Measurements from ENCODE around the gene ZYG11B. TPM values are rescaled to one million over a fixed set of nuclear protein-coding genes. Genes with fewer than 3 reads are reported as not detected.
A peak's percentile ranks its signal among the peaks of the same experiment; 100 is the strongest.

Gene ZYG11B
- total and polyA plus RNA-seq, 2 of the 13 experiments (the other 11 are each of a cell fraction or from before 2014, with no cell fraction given): 6.9 to 17.9 TPM

DNA sequence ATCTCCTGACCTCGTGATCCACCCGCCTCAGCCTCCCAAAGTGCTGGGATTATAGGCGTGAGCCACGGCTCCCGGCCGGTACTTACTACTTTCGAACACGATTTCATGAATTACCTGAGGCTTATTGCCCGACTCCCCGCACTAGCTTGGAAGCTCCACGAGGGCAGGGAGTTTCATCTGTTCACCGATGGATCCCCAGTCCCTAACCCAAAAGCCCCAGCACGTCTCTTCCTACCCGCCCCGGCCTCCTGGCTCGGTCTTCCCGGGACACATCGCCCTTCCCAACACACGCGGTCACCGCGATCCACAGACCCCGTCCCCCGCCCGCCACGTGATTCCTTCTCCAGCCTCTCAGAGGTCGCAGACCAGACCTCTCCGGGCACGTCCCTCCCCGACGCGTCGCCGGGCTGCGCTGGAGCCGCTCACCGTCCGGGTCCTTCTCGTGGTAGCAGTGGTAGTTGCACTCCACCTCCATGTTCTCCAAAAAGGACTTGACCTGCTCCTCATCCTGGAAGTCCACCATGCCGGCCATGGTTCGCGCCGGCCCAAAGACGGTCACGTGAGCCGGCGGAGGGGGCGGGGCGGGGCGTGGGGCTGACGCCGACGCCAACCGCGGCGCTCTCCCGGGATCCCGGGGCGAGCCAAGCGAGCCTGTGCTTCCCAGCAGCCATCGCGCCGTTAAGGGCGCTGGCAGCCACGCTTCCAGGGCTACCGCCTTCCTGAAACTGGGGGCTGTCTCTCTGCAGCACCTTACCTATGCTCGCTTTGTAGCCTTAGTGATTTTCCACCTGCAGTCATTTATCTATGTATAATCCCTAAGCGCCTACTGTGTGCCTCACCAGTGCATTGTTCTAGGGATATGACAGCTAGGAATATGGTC lies 28.2 kb upstream of the ZYG11B start, which contains the start of gene COA7 (continued):
- TF ChIP-seq, protein P1, sequence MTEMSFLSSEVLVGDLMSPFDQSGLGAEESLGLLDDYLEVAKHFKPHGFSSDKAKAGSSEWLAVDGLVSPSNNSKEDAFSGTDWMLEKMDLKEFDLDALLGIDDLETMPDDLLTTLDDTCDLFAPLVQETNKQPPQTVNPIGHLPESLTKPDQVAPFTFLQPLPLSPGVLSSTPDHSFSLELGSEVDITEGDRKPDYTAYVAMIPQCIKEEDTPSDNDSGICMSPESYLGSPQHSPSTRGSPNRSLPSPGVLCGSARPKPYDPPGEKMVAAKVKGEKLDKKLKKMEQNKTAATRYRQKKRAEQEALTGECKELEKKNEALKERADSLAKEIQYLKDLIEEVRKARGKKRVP (CRISPR knock-in tag; IDR thresholded peaks at IDR 0.05): peak in 1 of 2 experiments; percentile 53; a peak in 1 of 4 replicates
- TF ChIP-seq ZNF616 (CRISPR knock-in tag; IDR thresholded peaks at IDR 0.05; ENCODE audit: low read depth) (peak; percentile 93), ZNF3 (CRISPR knock-in tag; IDR thresholded peaks at IDR 0.05) (peak; percentile 58), ZNF652 (CRISPR knock-in tag; IDR thresholded peaks at IDR 0.05; ENCODE audit: borderline replicate concordance, low read depth) (no peak), RBM39 (IDR thresholded peaks at IDR 0.05; ENCODE audit: low read depth, low read length, poor library complexity, severe bottlenecking) (no peak), ZNF331 (CRISPR knock-in tag; IDR thresholded peaks at IDR 0.05) (peak; percentile 60), SYNCRIP (IDR thresholded peaks at IDR 0.05; ENCODE audit: insufficient read depth, low read depth, low read length) (no peak), POLR2AphosphoS2 (IDR thresholded peaks at IDR 0.05; ENCODE audit: low read depth, low read length) (no peak), KLF13 (CRISPR knock-in tag; IDR thresholded peaks at IDR 0.05) (no peak), FOXO1 (CRISPR knock-in tag; IDR thresholded peaks at IDR 0.05) (no peak), STAT5B (CRISPR knock-in tag; IDR thresholded peaks at IDR 0.05) (no peak), PLRG1 (conservative IDR thresholded peaks at IDR 0.05) (no peak), ISX (CRISPR knock-in tag; conservative IDR thresholded peaks at IDR 0.05) (no peak), ZSCAN12 (CRISPR knock-in tag; IDR thresholded peaks at IDR 0.05) (peak; percentile 73; the same call in 1 of the 2 replicates), ZNF768 (CRISPR knock-in tag; IDR thresholded peaks at IDR 0.05) (peak; percentile 61; the same call in 1 of the 2 replicates), KLF15 (CRISPR knock-in tag; IDR thresholded peaks at IDR 0.05; ENCODE audit: borderline replicate concordance) (peak; percentile 67; the same call in 1 of the 2 replicates), CBX2 (IDR thresholded peaks at IDR 0.05; ENCODE audit: low read depth, low read length) (no peak), CBX2 (CRISPR knock-in tag; IDR thresholded peaks at IDR 0.05; ENCODE audit: low read depth) (no peak)
- TF ChIP-seq, protein P2, sequence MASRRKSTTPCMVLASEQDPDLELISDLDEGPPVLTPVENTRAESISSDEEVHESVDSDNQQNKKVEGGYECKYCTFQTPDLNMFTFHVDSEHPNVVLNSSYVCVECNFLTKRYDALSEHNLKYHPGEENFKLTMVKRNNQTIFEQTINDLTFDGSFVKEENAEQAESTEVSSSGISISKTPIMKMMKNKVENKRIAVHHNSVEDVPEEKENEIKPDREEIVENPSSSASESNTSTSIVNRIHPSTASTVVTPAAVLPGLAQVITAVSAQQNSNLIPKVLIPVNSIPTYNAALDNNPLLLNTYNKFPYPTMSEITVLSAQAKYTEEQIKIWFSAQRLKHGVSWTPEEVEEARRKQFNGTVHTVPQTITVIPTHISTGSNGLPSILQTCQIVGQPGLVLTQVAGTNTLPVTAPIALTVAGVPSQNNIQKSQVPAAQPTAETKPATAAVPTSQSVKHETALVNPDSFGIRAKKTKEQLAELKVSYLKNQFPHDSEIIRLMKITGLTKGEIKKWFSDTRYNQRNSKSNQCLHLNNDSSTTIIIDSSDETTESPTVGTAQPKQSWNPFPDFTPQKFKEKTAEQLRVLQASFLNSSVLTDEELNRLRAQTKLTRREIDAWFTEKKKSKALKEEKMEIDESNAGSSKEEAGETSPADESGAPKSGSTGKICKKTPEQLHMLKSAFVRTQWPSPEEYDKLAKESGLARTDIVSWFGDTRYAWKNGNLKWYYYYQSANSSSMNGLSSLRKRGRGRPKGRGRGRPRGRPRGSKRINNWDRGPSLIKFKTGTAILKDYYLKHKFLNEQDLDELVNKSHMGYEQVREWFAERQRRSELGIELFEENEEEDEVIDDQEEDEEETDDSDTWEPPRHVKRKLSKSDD (CRISPR knock-in tag; IDR thresholded peaks at IDR 0.05; ENCODE audit: low read depth): peak; percentile 82
- TF ChIP-seq, protein P3, sequence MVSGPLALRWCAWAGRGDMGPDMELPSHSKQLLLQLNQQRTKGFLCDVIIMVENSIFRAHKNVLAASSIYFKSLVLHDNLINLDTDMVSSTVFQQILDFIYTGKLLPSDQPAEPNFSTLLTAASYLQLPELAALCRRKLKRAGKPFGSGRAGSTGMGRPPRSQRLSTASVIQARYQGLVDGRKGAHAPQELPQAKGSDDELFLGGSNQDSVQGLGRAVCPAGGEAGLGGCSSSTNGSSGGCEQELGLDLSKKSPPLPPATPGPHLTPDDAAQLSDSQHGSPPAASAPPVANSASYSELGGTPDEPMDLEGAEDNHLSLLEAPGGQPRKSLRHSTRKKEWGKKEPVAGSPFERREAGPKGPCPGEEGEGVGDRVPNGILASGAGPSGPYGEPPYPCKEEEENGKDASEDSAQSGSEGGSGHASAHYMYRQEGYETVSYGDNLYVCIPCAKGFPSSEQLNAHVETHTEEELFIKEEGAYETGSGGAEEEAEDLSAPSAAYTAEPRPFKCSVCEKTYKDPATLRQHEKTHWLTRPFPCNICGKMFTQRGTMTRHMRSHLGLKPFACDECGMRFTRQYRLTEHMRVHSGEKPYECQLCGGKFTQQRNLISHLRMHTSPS (CRISPR knock-in tag; IDR thresholded peaks at IDR 0.05; ENCODE audit: low read depth): peak; percentile 49; the same call in 1 of the 2 replicates
- TF ChIP-seq, protein P4, sequence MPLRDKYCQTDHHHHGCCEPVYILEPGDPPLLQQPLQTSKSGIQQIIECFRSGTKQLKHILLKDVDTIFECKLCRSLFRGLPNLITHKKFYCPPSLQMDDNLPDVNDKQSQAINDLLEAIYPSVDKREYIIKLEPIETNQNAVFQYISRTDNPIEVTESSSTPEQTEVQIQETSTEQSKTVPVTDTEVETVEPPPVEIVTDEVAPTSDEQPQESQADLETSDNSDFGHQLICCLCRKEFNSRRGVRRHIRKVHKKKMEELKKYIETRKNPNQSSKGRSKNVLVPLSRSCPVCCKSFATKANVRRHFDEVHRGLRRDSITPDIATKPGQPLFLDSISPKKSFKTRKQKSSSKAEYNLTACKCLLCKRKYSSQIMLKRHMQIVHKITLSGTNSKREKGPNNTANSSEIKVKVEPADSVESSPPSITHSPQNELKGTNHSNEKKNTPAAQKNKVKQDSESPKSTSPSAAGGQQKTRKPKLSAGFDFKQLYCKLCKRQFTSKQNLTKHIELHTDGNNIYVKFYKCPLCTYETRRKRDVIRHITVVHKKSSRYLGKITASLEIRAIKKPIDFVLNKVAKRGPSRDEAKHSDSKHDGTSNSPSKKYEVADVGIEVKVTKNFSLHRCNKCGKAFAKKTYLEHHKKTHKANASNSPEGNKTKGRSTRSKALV (CRISPR knock-in tag; IDR thresholded peaks at IDR 0.05): 0 out of 2 replicates have a peak, but pooled peaks have one; percentile 26
- TF ChIP-seq, protein P5, sequence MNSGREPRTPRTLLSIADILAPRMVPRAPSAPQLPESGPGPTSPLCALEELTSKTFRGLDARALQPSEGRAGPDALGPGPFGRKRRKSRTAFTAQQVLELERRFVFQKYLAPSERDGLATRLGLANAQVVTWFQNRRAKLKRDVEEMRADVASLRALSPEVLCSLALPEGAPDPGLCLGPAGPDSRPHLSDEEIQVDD (CRISPR knock-in tag; IDR thresholded peaks at IDR 0.05; ENCODE audit: borderline replicate concordance): peak; percentile 96; the same call in 1 of the 2 replicates

Data from HepG2 (cell line).